Measurements from ENCODE around the gene PARVG. TPM values are rescaled to one million over a fixed set of nuclear protein-coding genes. Genes with fewer than 3 reads are reported as not detected.

PARVG gene
- total RNA-seq, 2 experiments from 2014 or later, result 76.5 to 76.9 TPM

GRCh38 chr22:44163536-44163935, 17.2 kb upstream of the PARVG start:
- ChIA-PET POLR2A (no interaction called here), CTCF (no interaction called here)
- intact Hi-C loops (cut with micrococcal nuclease), result no loop called here
- no peak for ATAC-seq
- no peak overlapping the region for H3K4me3 Mint-ChIP-seq
- no peak for DNase-seq
- no peaks in the 10 kb centered on the region for H3K4me1 Mint-ChIP-seq (ENCODE audit: low read depth)
- H3K36me3 Mint-ChIP-seq (ENCODE audit: low read depth), result no peaks in the 10 kb centered on the region
- TF ChIP-seq, protein P1, sequence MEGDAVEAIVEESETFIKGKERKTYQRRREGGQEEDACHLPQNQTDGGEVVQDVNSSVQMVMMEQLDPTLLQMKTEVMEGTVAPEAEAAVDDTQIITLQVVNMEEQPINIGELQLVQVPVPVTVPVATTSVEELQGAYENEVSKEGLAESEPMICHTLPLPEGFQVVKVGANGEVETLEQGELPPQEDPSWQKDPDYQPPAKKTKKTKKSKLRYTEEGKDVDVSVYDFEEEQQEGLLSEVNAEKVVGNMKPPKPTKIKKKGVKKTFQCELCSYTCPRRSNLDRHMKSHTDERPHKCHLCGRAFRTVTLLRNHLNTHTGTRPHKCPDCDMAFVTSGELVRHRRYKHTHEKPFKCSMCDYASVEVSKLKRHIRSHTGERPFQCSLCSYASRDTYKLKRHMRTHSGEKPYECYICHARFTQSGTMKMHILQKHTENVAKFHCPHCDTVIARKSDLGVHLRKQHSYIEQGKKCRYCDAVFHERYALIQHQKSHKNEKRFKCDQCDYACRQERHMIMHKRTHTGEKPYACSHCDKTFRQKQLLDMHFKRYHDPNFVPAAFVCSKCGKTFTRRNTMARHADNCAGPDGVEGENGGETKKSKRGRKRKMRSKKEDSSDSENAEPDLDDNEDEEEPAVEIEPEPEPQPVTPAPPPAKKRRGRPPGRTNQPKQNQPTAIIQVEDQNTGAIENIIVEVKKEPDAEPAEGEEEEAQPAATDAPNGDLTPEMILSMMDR (IDR thresholded peaks at IDR 0.05), result no peak
- no peaks in the 10 kb centered on the region for H3K27me3 Mint-ChIP-seq
- no peaks in the 10 kb centered on the region for H3K9me3 Mint-ChIP-seq
- no peak overlapping the region for H3K27ac Mint-ChIP-seq

- ChIA-PET POLR2A (no interaction called here), CTCF (no interaction called here)
- no peaks in the 10 kb centered on the region for H3K9me3 Mint-ChIP-seq
- no peak overlapping the region for H3K27ac Mint-ChIP-seq
- H3K4me1 Mint-ChIP-seq (ENCODE audit: low read depth), result no peaks in the 10 kb centered on the region
- no peaks in the 10 kb centered on the region for H3K27me3 Mint-ChIP-seq
- no peaks in the 10 kb centered on the region for H3K36me3 Mint-ChIP-seq (ENCODE audit: low read depth)
- intact Hi-C loops (cut with micrococcal nuclease), result no loop called here
- DNase-seq (no peak), ATAC-seq (no peak)
- H3K4me3 Mint-ChIP-seq, result no peak overlapping the region
- TF ChIP-seq, protein P1 (IDR thresholded peaks at IDR 0.05), result no peak
Observed at GRCh38 chr22:44164031-44164430, 16.7 kb upstream of the PARVG start.

GRCh38 chr22:44165286-44165874, 15.3 kb upstream of the PARVG start:
- TF ChIP-seq, protein P1 (IDR thresholded peaks at IDR 0.05), result no peak
- CTCF ChIA-PET, result no interaction called here

GRCh38 chr22:44166498-44167276, 14.0 kb upstream of the PARVG start:
- H3K4me3 Mint-ChIP-seq, result no peak overlapping the region
- DNase-seq, result no peak
- H3K4me1 Mint-ChIP-seq (ENCODE audit: low read depth), result no peaks in the 10 kb centered on the region
- TF ChIP-seq, protein P1 (IDR thresholded peaks at IDR 0.05), result no peak
- H3K27ac Mint-ChIP-seq, result no peak overlapping the region
- POLR2A ChIA-PET, result no interaction called here
- H3K9me3 Mint-ChIP-seq, result no peaks in the 10 kb centered on the region
- no peaks in the 10 kb centered on the region for H3K36me3 Mint-ChIP-seq (ENCODE audit: low read depth)
- no peaks in the 10 kb centered on the region for H3K27me3 Mint-ChIP-seq
- CTCF ChIA-PET, result no interaction called here
- no peak for ATAC-seq
- intact Hi-C loops (cut with micrococcal nuclease), result no loop called here

More at GRCh38 chr22:44165286-44165874, 15.3 kb upstream of the PARVG start:
- H3K4me3 Mint-ChIP-seq, result no peak overlapping the region
- no peaks in the 10 kb centered on the region for H3K9me3 Mint-ChIP-seq
- POLR2A ChIA-PET, result interaction anchor here (0.6 kb wide), 1 partner anchor 11 kb away, joined by 3 read pairs; no protein-coding TSS in a partner anchor
- no peaks in the 10 kb centered on the region for H3K27me3 Mint-ChIP-seq
- H3K27ac Mint-ChIP-seq, result no peak overlapping the region
- intact Hi-C loops (cut with micrococcal nuclease), result no loop called here
- no peaks in the 10 kb centered on the region for H3K4me1 Mint-ChIP-seq (ENCODE audit: low read depth)
- no peaks in the 10 kb centered on the region for H3K36me3 Mint-ChIP-seq (ENCODE audit: low read depth)
- no peak for ATAC-seq
- no peak for DNase-seq

DNA sequence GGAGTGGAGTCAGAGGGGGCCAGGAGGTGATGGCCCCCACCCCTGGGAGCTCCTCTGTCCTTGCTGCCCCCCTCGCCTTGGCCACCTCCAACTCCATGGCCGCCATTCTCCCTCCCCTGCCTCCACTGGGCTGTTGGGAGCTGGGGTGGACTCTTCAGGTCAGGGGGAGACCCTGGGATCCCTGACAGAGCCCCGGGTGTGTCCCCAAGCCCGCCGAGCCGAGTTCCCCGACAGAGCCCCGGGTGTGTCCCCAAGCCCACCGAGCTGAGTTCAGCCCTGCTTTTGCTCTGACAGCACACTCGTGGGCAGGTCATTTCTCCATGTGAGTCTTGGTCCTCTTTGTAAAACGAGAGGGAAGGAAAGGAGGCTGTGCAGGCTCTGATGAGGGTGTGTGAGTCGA, 13.2 kb upstream of the PARVG start:
- Mint-ChIP-seq H3K4me1 (ENCODE audit: low read depth) (peaks cover 7% of the 10 kb centered on the region), H3K4me3 (no peak overlapping the region), H3K36me3 (ENCODE audit: low read depth) (no peaks in the 10 kb centered on the region), H3K27ac (no peak overlapping the region), H3K27me3 (no peaks in the 10 kb centered on the region), H3K9me3 (no peaks in the 10 kb centered on the region)
- TF ChIP-seq, protein P1 (IDR thresholded peaks at IDR 0.05), result no peak
- POLR2A ChIA-PET, result no interaction called here
- CTCF ChIA-PET, result no interaction called here
- no peak for DNase-seq
- ATAC-seq, result no peak
- intact Hi-C loops (cut with micrococcal nuclease), result no loop called here

All from activated CD8-positive, alpha-beta T cell treated with anti-CD3 and anti-CD28 coated beads for 36 hours (primary cell).